Esophagus (tissue), 2 donors: Measurements from ENCODE around the gene DNAJB6. TPM values are rescaled to one million over a fixed set of nuclear protein-coding genes. Genes with fewer than 3 reads are reported as not detected.
"Not testable (repeated sequence)": the region's sequence is repeated elsewhere in the genome, so short reads cannot be mapped to it uniquely, and the experiment has no call there.

Source experiments
- H3K27ac ChIP-seq, 2 donors: one replicate each; pipeline ENCODE4 v1.5.1; 2013; ENCODE audit warnings: low read depth in 2 of 2, mild to moderate bottlenecking in 2 of 2, inconsistent platforms in 1 of 2, low read length in 1 of 2, moderate library complexity in 1 of 2
- H3K27me3 ChIP-seq, 2 donors: one replicate each; pipeline ENCODE4 v1.6.1; 2013; ENCODE audit warnings: low read length in 2 of 2, control low read depth in 1 of 2, mild to moderate bottlenecking in 1 of 2; ENCODE audit not compliant: insufficient read depth in 2 of 2, control insufficient read depth in 1 of 2
- H3K36me3 ChIP-seq, 2 donors: one replicate each; pipeline ENCODE4 v1.6.1; 2013; ENCODE audit warnings: low read length in 1 of 2; ENCODE audit not compliant: control insufficient read depth in 2 of 2, insufficient read depth in 2 of 2
- H3K4me1 ChIP-seq, 2 donors: one replicate each; pipeline ENCODE4 v1.6.1; 2013; ENCODE audit warnings: low read length in 1 of 2; ENCODE audit not compliant: control insufficient read depth in 2 of 2, insufficient read depth in 2 of 2
- H3K4me3 ChIP-seq, 2 donors: one replicate each; pipeline ENCODE4 v1.5.1; 2013; ENCODE audit warnings: low read length in 2 of 2, mild to moderate bottlenecking in 2 of 2, low read depth in 1 of 2, moderate library complexity in 1 of 2
- H3K9me3 ChIP-seq, 2 donors: one replicate each; pipeline ENCODE4 v1.6.1; 2013; ENCODE audit warnings: mild to moderate bottlenecking in 2 of 2, low read depth in 1 of 2, low read length in 1 of 2, moderate library complexity in 1 of 2; ENCODE audit not compliant: control insufficient read depth in 2 of 2, insufficient read depth in 1 of 2
- WGBS, 2 donors: extraction: QIAGEN DNeasy Blood & Tissue Kit; methylation state at CpG; one replicate each; pipeline ENCODE4 v1.1.7; 2013; 5-methylcytosine and 5-hydroxymethylcytosine counted together
- polyA plus RNA-seq, 2 donors: library from polyadenylated mRNA; stranded (reverse); fragments of 200-250 nt; gene quantifications; one replicate each; pipeline ENCODE4 v1.2.3, GENCODE V29; 2013
- donor health status: healthy with polysubstance abuse.
- donor health status: Bipolar disorder and iron deficiency.

DNAJB6 gene
- polyA plus RNA-seq, 2 donors: 96.0 to 118 TPM

DNA sequence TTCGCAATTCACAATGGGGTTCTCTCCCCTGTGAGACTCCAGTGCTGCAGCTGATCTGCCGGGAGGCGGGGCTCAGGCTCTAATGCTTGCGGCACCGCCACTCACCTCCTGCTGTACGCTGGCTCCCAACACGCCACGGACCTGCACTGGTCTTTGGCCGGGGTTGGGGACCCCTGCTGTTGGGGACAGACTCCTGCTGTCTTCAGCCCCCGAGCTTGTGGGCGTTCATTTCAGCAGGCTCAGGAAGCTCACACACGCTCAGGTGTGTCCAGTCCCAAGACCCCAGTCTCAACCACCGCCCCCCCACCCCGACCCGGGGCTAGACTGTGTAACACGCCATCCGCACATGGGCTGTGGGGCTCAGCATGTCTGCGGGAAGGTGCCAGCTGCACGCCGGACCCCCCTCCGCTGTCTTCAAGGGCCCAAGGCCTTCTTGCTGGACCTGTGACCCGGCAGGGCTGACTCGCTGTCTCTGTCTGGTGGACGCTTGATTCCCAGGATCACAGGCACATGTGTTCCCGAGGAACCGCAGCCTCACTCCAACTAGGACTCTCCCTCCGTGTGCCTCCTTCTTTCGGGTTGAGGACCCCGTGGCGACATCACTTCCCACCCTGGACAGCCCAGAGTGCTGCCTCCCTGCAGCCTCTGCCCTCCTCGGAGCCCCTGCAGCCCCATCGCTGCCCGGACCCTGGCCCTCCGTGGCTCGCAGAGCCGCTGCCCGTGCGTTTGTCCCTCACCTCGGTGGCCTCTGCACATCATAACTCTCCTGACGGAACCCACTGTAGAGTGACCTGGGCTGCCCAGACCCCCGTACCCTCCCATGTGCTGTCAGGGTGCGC lies 106.4 kb downstream of the DNAJB6 start:
- no peaks in the 10 kb centered on the region for H3K4me1 ChIP-seq
- H3K27ac ChIP-seq: no peak overlapping the region
- no peaks in the 10 kb centered on the region for H3K9me3 ChIP-seq
- H3K36me3 ChIP-seq: no peaks in the 10 kb centered on the region
- H3K4me3 ChIP-seq: no peak overlapping the region
- H3K27me3 ChIP-seq: no peaks in the 10 kb centered on the region
- 87 to 92% methylated on average over 42 of the region's 42 CpGs for WGBS, 2 donors

GRCh38 chr7:157444011-157444842 lies 107.4 kb downstream of the DNAJB6 start:
- Histone ChIP-seq H3K27ac (no peak overlapping the region), H3K27me3 (no peaks in the 10 kb centered on the region), H3K4me3 (no peak overlapping the region), H3K9me3 (no peaks in the 10 kb centered on the region), H3K36me3 (no peaks in the 10 kb centered on the region), H3K4me1 (no peaks in the 10 kb centered on the region)
- WGBS, 2 donors: 81 to 86% methylated on average over 23 to 27 of the region's 27 CpGs

- H3K9me3 ChIP-seq: no peaks in the 10 kb centered on the region
- no peaks in the 10 kb centered on the region for H3K36me3 ChIP-seq
- WGBS, 2 donors: 75 to 76% methylated on average over 9 of the region's 9 CpGs
- no peaks in the 10 kb centered on the region for H3K4me1 ChIP-seq
- H3K4me3 ChIP-seq: no peak overlapping the region
- H3K27ac ChIP-seq: no peak overlapping the region
- H3K27me3 ChIP-seq: no peaks in the 10 kb centered on the region
Observed at GRCh38 chr7:157444843-157445135, 108.0 kb downstream of the DNAJB6 start.

DNA sequence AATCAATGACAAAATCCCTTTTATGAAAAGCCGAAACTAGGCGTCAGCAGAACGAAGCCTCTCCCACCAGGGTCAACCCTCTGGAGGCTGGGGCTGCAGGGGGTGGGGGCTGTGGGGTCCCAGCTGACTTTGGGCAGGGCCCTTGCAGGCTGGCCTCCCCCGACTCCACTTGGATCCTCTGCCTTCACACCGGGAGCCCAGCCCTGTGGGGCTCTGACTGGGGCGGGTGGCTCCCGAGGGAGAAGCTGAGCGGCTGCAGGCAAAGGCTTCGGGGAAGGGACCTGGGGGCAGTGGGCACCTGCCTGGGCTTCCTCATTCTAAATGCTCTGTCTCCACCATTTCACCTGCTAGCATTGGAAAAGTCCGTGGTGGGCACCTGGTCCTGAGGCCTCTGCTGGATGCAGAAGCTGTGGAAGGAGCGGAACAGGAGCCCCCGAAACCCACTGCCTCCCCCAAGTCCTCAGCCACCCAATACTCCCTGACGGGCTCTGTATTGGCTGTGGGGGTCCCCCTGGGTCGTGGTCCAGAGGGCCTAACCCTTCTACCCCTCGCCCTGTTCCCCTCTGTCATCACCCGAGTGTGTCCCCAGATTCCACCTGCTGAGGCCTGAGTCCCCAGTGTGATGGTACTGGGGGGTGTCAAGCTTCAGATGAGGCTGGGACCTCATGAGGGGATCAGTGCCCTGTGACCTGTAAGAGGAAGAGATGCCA lies 108.6 kb downstream of the DNAJB6 start:
- H3K27ac ChIP-seq: no peak overlapping the region
- 77 to 80% methylated on average over 15 to 16 of the region's 16 CpGs for WGBS, 2 donors
- no peak overlapping the region for H3K4me3 ChIP-seq
- H3K4me1 ChIP-seq: no peaks in the 10 kb centered on the region
- no peaks in the 10 kb centered on the region for H3K36me3 ChIP-seq
- no peaks in the 10 kb centered on the region for H3K27me3 ChIP-seq
- H3K9me3 ChIP-seq: no peaks in the 10 kb centered on the region

DNA sequence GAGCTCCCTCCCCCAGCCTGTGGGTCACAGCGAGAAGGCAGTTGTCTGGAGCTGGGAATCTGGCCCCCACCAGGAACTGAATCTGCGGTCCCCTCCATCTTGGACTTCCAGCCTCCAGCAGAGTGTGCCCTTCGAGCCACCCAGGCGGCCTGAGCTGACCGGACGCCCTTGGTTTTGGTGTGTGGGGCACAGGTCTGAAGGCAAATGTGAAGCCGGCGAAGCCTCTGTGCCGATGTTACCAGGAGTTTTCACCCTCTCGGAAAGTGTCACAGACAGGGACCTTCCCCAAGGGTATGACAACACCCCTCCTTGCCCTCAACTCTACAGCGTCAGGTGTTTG lies 109.1 kb downstream of the DNAJB6 start:
- WGBS, 2 donors: 93 to 94% methylated on average over 11 of the region's 11 CpGs
- Histone ChIP-seq H3K27me3 (no peaks in the 10 kb centered on the region), H3K4me1 (no peaks in the 10 kb centered on the region), H3K9me3 (no peaks in the 10 kb centered on the region), H3K27ac (no peak overlapping the region), H3K4me3 (no peak overlapping the region), H3K36me3 (no peaks in the 10 kb centered on the region)

DNA sequence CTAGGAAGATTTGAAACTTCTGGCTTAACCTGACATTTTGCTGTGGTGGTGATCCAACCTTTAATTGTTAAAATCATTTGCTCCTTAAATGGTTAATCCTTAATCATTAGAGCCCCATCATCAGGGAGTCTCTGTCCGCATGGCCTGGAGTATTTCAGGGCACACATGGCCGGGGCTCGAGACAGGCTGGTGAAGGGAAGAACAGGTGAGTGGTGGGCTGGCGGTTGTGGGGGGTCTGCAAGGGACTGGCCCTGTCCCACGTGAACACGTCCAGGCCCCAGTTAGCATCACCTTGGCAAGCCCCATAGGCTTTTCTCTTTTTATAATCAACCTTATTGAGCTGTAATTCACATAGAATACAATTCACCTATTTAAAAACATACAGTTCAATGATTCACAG lies 109.5 kb downstream of the DNAJB6 start:
- Histone ChIP-seq H3K4me3 (no peak overlapping the region), H3K36me3 (no peaks in the 10 kb centered on the region), H3K9me3 (no peaks in the 10 kb centered on the region), H3K27me3 (no peaks in the 10 kb centered on the region), H3K4me1 (no peaks in the 10 kb centered on the region), H3K27ac (no peak overlapping the region)
- WGBS, 2 donors: 61 to 65% methylated on average over 6 of the region's 6 CpGs

DNA sequence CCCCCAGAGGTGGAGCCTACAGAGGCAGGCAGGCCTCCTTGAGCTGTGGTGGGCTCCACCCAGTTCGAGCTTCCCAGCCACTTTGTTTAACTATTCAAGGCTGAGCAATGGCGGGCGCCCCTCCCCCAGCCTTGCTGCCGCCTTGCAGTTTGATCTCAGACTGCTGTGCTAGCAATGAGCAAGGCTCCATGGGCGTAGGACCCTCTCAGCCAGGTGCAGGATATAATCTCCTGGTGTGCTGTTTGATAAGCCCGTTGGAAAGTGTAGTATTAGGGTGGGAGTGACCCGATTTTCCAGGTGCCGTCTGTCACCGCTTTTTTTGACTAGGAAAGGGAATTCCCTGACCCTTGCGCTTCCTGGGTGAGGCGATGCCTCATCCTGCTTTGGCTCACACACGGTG lies 117.2 kb downstream of the DNAJB6 start:
- H3K27me3 ChIP-seq, H3K9me3 ChIP-seq, H3K4me1 ChIP-seq, H3K27ac ChIP-seq, H3K4me3 ChIP-seq, H3K36me3 ChIP-seq: not testable (repeated sequence)
- WGBS, 2 donors: 89% methylated on average over 12 of the region's 12 CpGs

DNA sequence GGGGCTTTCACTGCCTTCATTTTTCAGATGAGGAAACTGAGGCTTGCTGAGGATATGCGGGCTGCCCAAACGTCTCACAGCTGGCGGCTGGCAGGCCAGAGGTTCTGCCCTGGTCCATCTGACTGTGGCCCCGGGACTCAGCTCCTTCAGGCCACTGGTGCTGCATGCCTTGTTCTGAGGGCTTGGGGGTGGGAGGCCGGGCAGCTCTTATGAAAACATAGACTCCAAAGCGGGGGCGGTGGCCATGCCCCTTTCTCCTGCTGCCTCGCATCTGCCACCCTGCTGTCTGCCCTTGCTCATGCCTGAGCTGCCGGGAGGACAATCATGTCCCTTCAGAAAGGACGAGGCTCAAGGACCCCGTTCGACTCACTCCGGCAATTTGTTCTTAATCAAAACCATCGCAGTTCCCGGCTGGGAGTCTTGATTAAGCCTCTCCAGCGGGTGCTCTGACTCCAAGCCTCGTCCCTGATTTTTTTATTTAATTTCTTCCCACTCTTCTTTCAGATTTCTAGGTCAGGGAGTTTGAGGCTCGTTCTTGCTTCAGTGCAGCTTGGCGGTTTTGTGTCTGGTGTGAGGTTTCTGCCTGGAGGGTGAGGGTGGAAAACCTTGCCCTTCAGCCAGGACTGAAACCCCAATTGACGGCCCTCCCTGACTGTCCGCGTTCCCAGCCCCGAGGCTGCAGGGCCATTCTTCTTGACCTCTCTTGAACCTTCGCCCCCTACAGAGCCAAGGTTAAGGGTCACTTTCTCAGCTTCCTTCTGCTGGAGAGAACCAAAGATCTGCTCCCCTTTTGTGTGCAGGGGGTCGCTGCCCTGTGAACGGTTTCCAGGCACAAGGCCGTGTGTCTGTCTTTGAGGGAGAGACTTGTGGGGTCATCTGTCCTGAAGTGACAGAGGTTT lies 120.8 kb downstream of the DNAJB6 start:
- Histone ChIP-seq H3K27me3 (no peaks in the 10 kb centered on the region), H3K27ac (no peak overlapping the region), H3K4me1 (peaks cover 0 to 2% of the 10 kb centered on the region in 2 donors), H3K9me3 (peaks cover 0 to 2% of the 10 kb centered on the region in 2 donors), H3K36me3 (no peaks in the 10 kb centered on the region), H3K4me3 (no peak overlapping the region)
- WGBS, 2 donors: 64 to 70% methylated on average over 27 of the region's 27 CpGs

GRCh38 chr7:157458254-157458633 lies 121.4 kb downstream of the DNAJB6 start:
- peaks cover 0 to 2% of the 10 kb centered on the region in 2 donors for H3K9me3 ChIP-seq
- H3K4me3 ChIP-seq: no peak overlapping the region
- no peaks in the 10 kb centered on the region for H3K27me3 ChIP-seq
- H3K4me1 ChIP-seq: peaks cover 0 to 2% of the 10 kb centered on the region in 2 donors
- no peaks in the 10 kb centered on the region for H3K36me3 ChIP-seq
- 83 to 86% methylated on average over 9 of the region's 9 CpGs for WGBS, 2 donors
- H3K27ac ChIP-seq: no peak overlapping the region
